Small intestine (tissue), 16 donors: Measurements from ENCODE around the gene NPTX2. TPM values are rescaled to one million over a fixed set of nuclear protein-coding genes. Genes with fewer than 3 reads are reported as not detected.
"Not testable (repeated sequence)": the region's sequence is repeated elsewhere in the genome, so short reads cannot be mapped to it uniquely, and the experiment has no call there.

ENCODE experiments used
- DNase-seq, 2 donors: peaks; one replicate each; pipeline versions ENCODE4 v3.0.0 to v3.0.0-alpha.2; 2013
- FAIRE-seq: peaks from 2 replicates; lab custom pipeline; 2012; peaks lifted over from hg19 to GRCh38; lab: Jason Lieb, UNC
- H3K27ac ChIP-seq, 3 donors: one replicate each; pipeline ENCODE4 v1.5.1; 2013; ENCODE audit warnings: low read length in 2 of 3, mild to moderate bottlenecking in 2 of 3, control low read depth in 1 of 3, inconsistent platforms in 1 of 3, low read depth in 1 of 3, moderate library complexity in 1 of 3
- H3K27me3 ChIP-seq, 3 donors: one replicate each; pipeline ENCODE4 v1.6.1; 2013; ENCODE audit warnings: low read length in 3 of 3, inconsistent platforms in 1 of 3; ENCODE audit not compliant: control insufficient read depth in 3 of 3, insufficient read depth in 3 of 3
- H3K36me3 ChIP-seq, 3 donors: one replicate each; pipeline ENCODE4 v1.6.1; 2013; ENCODE audit warnings: low read length in 3 of 3, inconsistent platforms in 1 of 3, low read depth in 1 of 3, mild to moderate bottlenecking in 1 of 3, moderate library complexity in 1 of 3; ENCODE audit not compliant: control insufficient read depth in 3 of 3, insufficient read depth in 2 of 3
- H3K4me1 ChIP-seq, 3 donors: one replicate each; pipeline ENCODE4 v1.6.1; 2013; ENCODE audit warnings: low read length in 2 of 3, inconsistent platforms in 1 of 3, low read depth in 1 of 3, mild to moderate bottlenecking in 1 of 3, moderate library complexity in 1 of 3; ENCODE audit not compliant: control insufficient read depth in 3 of 3, insufficient read depth in 2 of 3
- H3K4me3 ChIP-seq, 3 donors: one replicate each; pipeline ENCODE4 v1.5.1; 2013; ENCODE audit warnings: low read length in 3 of 3, control low read depth in 1 of 3, inconsistent platforms in 1 of 3, low read depth in 1 of 3, mild to moderate bottlenecking in 1 of 3, moderate library complexity in 1 of 3
- H3K9me3 ChIP-seq, 2 donors: one replicate each; pipeline ENCODE4 v1.6.1; 2013; ENCODE audit warnings: low read depth in 1 of 2, low read length in 1 of 2; ENCODE audit not compliant: control insufficient read depth in 2 of 2, insufficient read depth in 1 of 2
- whole genome bisulfite sequencing, 3 donors: extraction: QIAGEN DNeasy Blood & Tissue Kit; methylation state at CpG; one replicate each; pipeline ENCODE4 v1.1.7; 2013; 5-methylcytosine and 5-hydroxymethylcytosine counted together
- long read RNA-seq, 10 donors: transcript quantifications; one replicate each; lab custom pipeline, GENCODE V29; 2026
- polyA plus RNA-seq, 4 donors: library from polyadenylated mRNA; stranded (reverse) in 3 of 4; unstranded in 1 of 4; fragments of 200-250 nt in 3 of 4; fragments of 120-200 nt in 1 of 4; gene quantifications; one replicate each; pipeline versions ENCODE4 v1.2.1 to v1.2.3, GENCODE V29; 2013
- donor health status: healthy with polysubstance abuse.
- donor health status: control.
- donor health status: control.
- donor health status: Bipolar disorder and iron deficiency.
- donor health status: healthy.

Gene NPTX2
- polyA plus RNA-seq: 1 to 10 TPM in 2 of 4 donors, under 1 TPM in 1, not detected in 1; 0.27 to 7.4 (median 5.8) TPM
- long read RNA-seq, donor 1, partial matches to known transcripts: 0 of 2 reads
- long read RNA-seq, donor 1, other reads (novel, unspliced or antisense): 0 of 2 reads
- long read RNA-seq, donor 2: 0 reads
- long read RNA-seq, donor 3: 0 reads
- long read RNA-seq, donor 4: 0 reads
- long read RNA-seq, donor 5: 0 reads
- long read RNA-seq, donor 6: 0 reads
- long read RNA-seq, donor 7, partial matches to known transcripts: 0 of 1 reads
- long read RNA-seq, donor 7, other reads (novel, unspliced or antisense): 0 of 1 reads
- long read RNA-seq, donor 8: 0 reads
- long read RNA-seq, donor 9: 0 reads
- long read RNA-seq, donor 10: 0 reads

- Histone ChIP-seq H3K27me3 (peaks cover 11 to 47% (median 23%) of the 10 kb centered on the region in 3 donors), H3K27ac (no peak within 1 kb of the TSS), H3K4me3 (peak within 1 kb of the TSS in 2 of 3 donors; percentile 10 to 23), H3K4me1 (peaks cover 0 to 3% (median 0%) of the 10 kb centered on the region in 3 donors), H3K36me3 (no peaks in the 10 kb centered on the region), H3K9me3 (no peaks in the 10 kb centered on the region)
- FAIRE-seq: no peak
- peak in 1 of 2 donors; percentile 56 for DNase-seq
- 4 to 14% (median 11%) methylated on average over 71 to 130 of the region's 130 CpGs for WGBS, 3 donors
Observed at GRCh38 chr7:98617051-98617959, at the start of gene NPTX2. NPTX2 (plus strand) TSS chr7:98617285; CDS start chr7:98617462, 177 bp downstream.

GRCh38 chr7:98567991-98568390 is 49.1 kb upstream of the NPTX2 start:
- WGBS, 3 donors: 76 to 87% (median 77%) methylated on average over 7 of the region's 7 CpGs
- Histone ChIP-seq H3K4me3 (no peak overlapping the region), H3K27ac (no peak overlapping the region), H3K27me3 (peaks cover 0 to 3% (median 0%) of the 10 kb centered on the region in 3 donors), H3K36me3 (no peaks in the 10 kb centered on the region), H3K4me1 (no peaks in the 10 kb centered on the region), H3K9me3 (peaks cover 0 to 6% of the 10 kb centered on the region in 2 donors)
- DNase-seq: no peak
- FAIRE-seq: no peak

GRCh38 chr7:98568891-98569290 is 48.2 kb upstream of the NPTX2 start:
- H3K27me3 ChIP-seq: peaks cover 0 to 3% (median 0%) of the 10 kb centered on the region in 3 donors
- peaks cover 0 to 6% of the 10 kb centered on the region in 2 donors for H3K9me3 ChIP-seq
- 50 to 68% (median 53%) methylated on average over 8 of the region's 8 CpGs for WGBS, 3 donors
- DNase-seq: no peak
- H3K4me1 ChIP-seq: no peaks in the 10 kb centered on the region
- no peak overlapping the region for H3K4me3 ChIP-seq
- H3K36me3 ChIP-seq: no peaks in the 10 kb centered on the region
- H3K27ac ChIP-seq: no peak overlapping the region
- no peak for FAIRE-seq

DNA sequence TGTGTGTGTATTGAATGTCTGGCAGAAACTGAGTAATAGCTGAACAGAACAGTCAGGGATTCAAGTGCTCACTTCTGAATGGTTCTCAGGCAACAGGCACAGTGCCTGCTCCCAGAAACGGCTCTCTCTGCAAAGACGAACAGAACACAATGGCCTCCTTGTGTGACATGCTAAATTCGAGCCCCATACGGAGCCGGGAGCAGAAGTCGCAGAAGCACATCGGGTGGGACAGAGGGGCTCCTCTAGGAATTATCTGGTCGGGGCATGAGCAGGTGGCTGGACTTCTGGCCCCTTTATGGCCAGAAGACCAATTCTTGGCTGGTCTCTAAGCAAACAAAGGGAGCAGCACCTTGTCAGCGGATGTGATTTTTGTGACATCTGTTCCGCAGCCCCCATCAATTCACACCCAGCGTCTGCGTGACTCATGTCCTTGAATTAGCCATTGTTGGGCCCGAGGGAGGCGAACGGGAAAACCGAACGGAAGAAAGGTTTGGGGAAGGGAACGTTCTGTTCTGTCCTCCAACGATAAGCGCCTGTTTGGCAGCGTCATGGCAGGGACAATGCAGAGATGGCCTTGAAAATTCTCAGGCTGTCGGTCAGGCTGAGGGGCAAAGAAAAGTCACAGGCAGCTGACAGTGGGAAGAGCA is 47.3 kb upstream of the NPTX2 start:
- no peaks in the 10 kb centered on the region for H3K4me1 ChIP-seq
- H3K36me3 ChIP-seq: no peaks in the 10 kb centered on the region
- H3K27me3 ChIP-seq: peaks cover 0 to 3% (median 0%) of the 10 kb centered on the region in 3 donors
- 49 to 63% (median 51%) methylated on average over 22 of the region's 22 CpGs for WGBS, 3 donors
- H3K4me3 ChIP-seq: no peak overlapping the region
- DNase-seq (no peak), FAIRE-seq (no peak)
- H3K9me3 ChIP-seq: no peaks in the 10 kb centered on the region
- no peak overlapping the region for H3K27ac ChIP-seq

DNA sequence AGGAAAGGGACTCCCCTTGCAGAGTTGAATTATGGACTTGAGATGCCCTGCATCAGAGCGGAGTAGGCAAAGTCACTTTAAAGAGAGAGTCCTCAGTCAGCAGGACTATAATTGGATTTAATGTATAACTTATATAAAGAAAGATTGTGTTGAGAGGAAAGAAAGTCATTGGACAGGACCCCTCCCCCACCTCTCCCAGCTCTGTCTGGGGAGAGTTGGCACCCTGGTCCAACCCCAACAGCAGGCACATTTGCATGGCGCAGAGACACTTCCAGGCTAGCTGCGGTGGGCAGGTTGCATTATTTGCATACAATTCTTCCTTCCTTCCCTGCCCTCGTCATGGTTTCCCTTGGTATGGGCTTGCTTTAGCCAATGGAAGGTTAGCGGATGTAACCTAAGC is 46.1 kb upstream of the NPTX2 start:
- peaks cover 0 to 1% of the 10 kb centered on the region in 2 donors for H3K9me3 ChIP-seq
- FAIRE-seq: no peak
- 74 to 75% (median 74%) methylated on average over 5 of the region's 5 CpGs for WGBS, 3 donors
- no peaks in the 10 kb centered on the region for H3K4me1 ChIP-seq
- no peaks in the 10 kb centered on the region for H3K36me3 ChIP-seq
- no peak overlapping the region for H3K4me3 ChIP-seq
- H3K27ac ChIP-seq: no peak overlapping the region
- peaks cover 0 to 3% (median 0%) of the 10 kb centered on the region in 3 donors for H3K27me3 ChIP-seq
- no peak for DNase-seq

GRCh38 chr7:98571986-98572385 is 45.1 kb upstream of the NPTX2 start:
- 57 to 81% (median 69%) methylated on average over 6 of the region's 6 CpGs for WGBS, 3 donors
- no peaks in the 10 kb centered on the region for H3K36me3 ChIP-seq
- H3K4me1 ChIP-seq: no peaks in the 10 kb centered on the region
- no peak overlapping the region for H3K4me3 ChIP-seq
- peaks cover 0 to 3% (median 0%) of the 10 kb centered on the region in 3 donors for H3K27me3 ChIP-seq
- H3K27ac ChIP-seq: no peak overlapping the region
- FAIRE-seq (no peak), DNase-seq (no peak)
- H3K9me3 ChIP-seq: peaks cover 0 to 11% of the 10 kb centered on the region in 2 donors

DNA sequence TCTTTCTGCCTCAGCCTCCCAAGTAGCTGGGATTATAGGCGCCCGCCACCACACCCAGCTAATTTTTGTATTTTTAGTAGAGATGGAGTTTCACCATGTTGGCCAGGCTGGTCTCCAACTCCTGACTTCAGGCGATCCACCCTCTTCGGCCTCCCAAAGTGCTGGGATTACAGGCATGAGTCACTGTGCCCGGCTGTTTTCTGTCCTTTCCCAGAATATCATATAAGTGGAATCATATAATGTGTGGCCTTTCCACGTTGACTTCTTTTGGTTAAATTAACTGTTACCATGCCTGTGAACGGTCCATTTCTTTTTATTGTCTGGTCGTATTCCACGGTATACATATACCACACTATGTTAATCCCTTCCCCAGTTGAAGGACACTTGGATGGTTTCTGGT is 44.4 kb upstream of the NPTX2 start:
- FAIRE-seq, H3K4me1 ChIP-seq, H3K4me3 ChIP-seq, H3K27ac ChIP-seq, DNase-seq, H3K27me3 ChIP-seq, H3K36me3 ChIP-seq: not testable (repeated sequence)
- WGBS, 3 donors: 90 to 92% (median 91%) methylated on average over 9 of the region's 9 CpGs
- H3K9me3 ChIP-seq: peaks cover 0 to 17% of the 10 kb centered on the region in 2 donors

DNA sequence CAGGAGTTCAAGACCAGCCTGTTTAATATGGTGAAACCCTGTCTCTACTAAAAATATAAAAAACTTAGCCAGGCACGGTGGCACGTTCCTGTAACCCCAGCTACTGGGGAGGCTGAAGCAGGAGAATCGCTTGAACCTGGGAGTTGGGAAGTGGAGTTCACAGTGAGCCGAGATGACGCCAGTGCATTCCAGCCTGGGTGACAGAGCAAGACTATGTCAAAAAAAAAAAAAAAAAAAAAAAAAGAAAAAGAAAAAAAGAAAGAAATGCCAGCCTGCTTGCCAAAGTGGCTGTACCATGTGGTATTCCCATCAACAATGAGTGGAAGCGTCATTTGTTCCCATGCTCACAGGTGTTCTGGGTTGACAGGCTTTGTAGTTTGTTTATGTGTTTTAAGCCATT is 43.3 kb upstream of the NPTX2 start:
- no peaks in the 10 kb centered on the region for H3K4me1 ChIP-seq
- no peak for DNase-seq
- FAIRE-seq: no peak
- H3K36me3 ChIP-seq: no peaks in the 10 kb centered on the region
- 84 to 89% (median 84%) methylated on average over 6 of the region's 6 CpGs for WGBS, 3 donors
- no peak overlapping the region for H3K27ac ChIP-seq
- H3K9me3 ChIP-seq: peaks cover 0 to 18% of the 10 kb centered on the region in 2 donors
- peaks cover 0 to 3% (median 0%) of the 10 kb centered on the region in 3 donors for H3K27me3 ChIP-seq
- H3K4me3 ChIP-seq: no peak overlapping the region
